Pancreas (tissue), 10 donors: ENCODE measurements around the gene SSX2IP. TPM values are rescaled to one million over a fixed set of nuclear protein-coding genes. Genes with fewer than 3 reads are reported as not detected.

Experiments used
- ATAC-seq, 4 donors: fragments of 200-7000 bp; cut with Tn5 transposase; one replicate each; pipeline versions ENCODE4 v1.8.0 to v1.9.1; 2020; ENCODE audit warnings: mild to moderate bottlenecking in 4 of 4, moderate library complexity in 4 of 4
- DNase-seq, 6 donors: peaks; one replicate each; pipeline ENCODE4 v3.0.0-alpha.2; 2020
- FAIRE-seq: peaks from 2 replicates; lab custom pipeline; 2012; peaks lifted over from hg19 to GRCh38; lab: Jason Lieb, UNC
- H3K27ac ChIP-seq, 4 donors: fragments of 200-600 bp; sonication (generic); 1 replicate in 3 of 4; 2 replicates in 1 of 4; pipeline versions ENCODE4 v1.5.0 to v1.8.0; 2020
- H3K27me3 ChIP-seq, 4 donors: fragments of 200-600 bp; one replicate each; pipeline ENCODE4 v1.8.0; 2021
- H3K36me3 ChIP-seq, 3 donors: fragments of 200-600 bp; sonication (generic) in 1 of 3; one replicate each; pipeline versions ENCODE4 v1.5.0 to v1.8.0; 2020 to 2021
- H3K4me1 ChIP-seq, 3 donors: fragments of 200-600 bp; one replicate each; pipeline ENCODE4 v1.8.0; 2021
- H3K4me3 ChIP-seq, 4 donors: fragments of 200-600 bp; sonication (generic) in 2 of 4; one replicate each; pipeline versions ENCODE4 v1.5.0 to v1.8.0; 2020 to 2021
- H3K9me3 ChIP-seq, 4 donors: fragments of 200-600 bp; one replicate each; pipeline ENCODE4 v1.8.0; 2021
- WGBS, 2 donors: extraction: QIAGEN DNeasy Blood & Tissue Kit; methylation state at CpG; one replicate each; pipeline ENCODE4 v1.1.7; 2013; 5-methylcytosine and 5-hydroxymethylcytosine counted together
- intact Hi-C, 3 donors: fragments of 100-400 bp; cut with DNase I; formaldehyde crosslinking; loops; one replicate each; pipeline versions ENCODE4 v1.11.1 to v1.14.2; 2022
- polyA plus RNA-seq, 2 donors: library from polyadenylated mRNA; stranded (reverse); fragments of 200-250 nt; gene quantifications; one replicate each; pipeline ENCODE4 v1.2.3, GENCODE V29; 2013
- total RNA-seq, 6 donors: library from RNA; stranded (reverse); fragmentation: NEBNext Ultra II Directional in 4 of 6; extraction: Animal tissue kit (Norgen Biotek cat#: 25700) in 4 of 6; gene quantifications; one replicate each; pipeline versions ENCODE4 v1.2.1 to v1.2.4, GENCODE V29; 2021 to 2023
- TF ChIP-seq, protein P1 (sequence below), 4 donors: fragments of 200-600 bp; sonication (generic) in 3 of 4; IDR thresholded peaks; one replicate each; pipeline versions ENCODE4 v1.5.0 to v1.8.0; 2021; ENCODE audit warnings: antibody characterized with exemption in 4 of 4
- donor health status: healthy with polysubstance abuse.
- donor health status: DM: no; HTN: no; CAD: no; lungs with moderate emphysema.
- donor health status: DM: no; HTN: no; CAD: no.
- donor health status: control.
- donor health status: control.
- donor health status: Bipolar disorder and iron deficiency.
- donor health status: DM: yes; HTN: yes; CAD: no.
- donor health status: DM: no; HTN: no; CAD: no.
- donor health status: DM: no; HTN: no; CAD: no.
- donor health status: DM: yes; HTN: yes; CAD: no.

Gene SSX2IP
- total and polyA plus RNA-seq, 8 donors, result 1.9 to 10.2 (median 5.3) TPM

GRCh38 chr1:84711869-84712268 is 21.6 kb upstream of the SSX2IP start:
- Histone ChIP-seq H3K9me3 (no peaks in the 10 kb centered on the region), H3K4me1 (no peaks in the 10 kb centered on the region), H3K36me3 (no peaks in the 10 kb centered on the region), H3K27ac (no peak overlapping the region), H3K27me3 (no peaks in the 10 kb centered on the region), H3K4me3 (no peak overlapping the region)
- DNase-seq, result no peak
- no peak for FAIRE-seq
- TF ChIP-seq, protein P1, sequence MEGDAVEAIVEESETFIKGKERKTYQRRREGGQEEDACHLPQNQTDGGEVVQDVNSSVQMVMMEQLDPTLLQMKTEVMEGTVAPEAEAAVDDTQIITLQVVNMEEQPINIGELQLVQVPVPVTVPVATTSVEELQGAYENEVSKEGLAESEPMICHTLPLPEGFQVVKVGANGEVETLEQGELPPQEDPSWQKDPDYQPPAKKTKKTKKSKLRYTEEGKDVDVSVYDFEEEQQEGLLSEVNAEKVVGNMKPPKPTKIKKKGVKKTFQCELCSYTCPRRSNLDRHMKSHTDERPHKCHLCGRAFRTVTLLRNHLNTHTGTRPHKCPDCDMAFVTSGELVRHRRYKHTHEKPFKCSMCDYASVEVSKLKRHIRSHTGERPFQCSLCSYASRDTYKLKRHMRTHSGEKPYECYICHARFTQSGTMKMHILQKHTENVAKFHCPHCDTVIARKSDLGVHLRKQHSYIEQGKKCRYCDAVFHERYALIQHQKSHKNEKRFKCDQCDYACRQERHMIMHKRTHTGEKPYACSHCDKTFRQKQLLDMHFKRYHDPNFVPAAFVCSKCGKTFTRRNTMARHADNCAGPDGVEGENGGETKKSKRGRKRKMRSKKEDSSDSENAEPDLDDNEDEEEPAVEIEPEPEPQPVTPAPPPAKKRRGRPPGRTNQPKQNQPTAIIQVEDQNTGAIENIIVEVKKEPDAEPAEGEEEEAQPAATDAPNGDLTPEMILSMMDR (IDR thresholded peaks at IDR 0.05), result no peak
- intact Hi-C loops, result no loop called here
- 86% methylated on average over 4 of the region's 4 CpGs for whole genome bisulfite sequencing, 2 donors
- no peak for ATAC-seq

DNA sequence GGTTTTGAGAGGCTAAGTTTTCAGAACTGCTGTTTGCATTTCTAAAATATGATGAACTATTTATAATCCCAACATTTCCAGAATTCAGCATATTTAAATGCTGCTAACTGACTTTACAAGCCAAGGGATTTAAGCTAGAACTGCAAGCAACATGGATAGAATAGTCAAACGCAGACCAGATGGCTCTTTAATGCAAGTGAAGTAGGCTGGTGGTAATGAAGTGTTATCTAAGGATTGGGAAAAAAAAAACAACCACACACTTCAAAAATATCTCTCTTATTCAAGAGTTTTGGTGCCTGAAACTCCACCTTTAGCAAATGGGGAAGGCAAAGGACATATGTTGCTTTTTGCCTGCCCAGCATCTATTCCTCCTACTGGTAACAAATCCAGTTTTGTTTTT is 20.9 kb upstream of the SSX2IP start:
- H3K27ac ChIP-seq, result no peak overlapping the region
- H3K4me1 ChIP-seq, result no peaks in the 10 kb centered on the region
- H3K9me3 ChIP-seq, result no peaks in the 10 kb centered on the region
- DNase-seq (no peak), FAIRE-seq (no peak), ATAC-seq (no peak)
- TF ChIP-seq, protein P1 (IDR thresholded peaks at IDR 0.05), result no peak
- 81 to 88% methylated on average over 1 of the region's 1 CpG for WGBS, 2 donors
- no peak overlapping the region for H3K4me3 ChIP-seq
- intact Hi-C loops, result no loop called here
- no peaks in the 10 kb centered on the region for H3K27me3 ChIP-seq
- no peaks in the 10 kb centered on the region for H3K36me3 ChIP-seq

- Histone ChIP-seq H3K4me1 (no peaks in the 10 kb centered on the region), H3K36me3 (no peaks in the 10 kb centered on the region), H3K9me3 (no peaks in the 10 kb centered on the region), H3K27ac (no peak overlapping the region), H3K4me3 (no peak overlapping the region), H3K27me3 (no peaks in the 10 kb centered on the region)
- intact Hi-C loops, result no loop called here
- 57 to 58% methylated on average over 1 of the region's 1 CpG for WGBS, 2 donors
- FAIRE-seq, result no peak
- no peak for DNase-seq
- ATAC-seq, result no peak
- TF ChIP-seq, protein P1 (IDR thresholded peaks at IDR 0.05), result no peak
Measured at GRCh38 chr1:84709131-84709530, 18.9 kb upstream of the SSX2IP start.

- H3K4me3 ChIP-seq, result no peak overlapping the region
- no peaks in the 10 kb centered on the region for H3K4me1 ChIP-seq
- FAIRE-seq, result no peak
- DNase-seq, result no peak
- no peak for ATAC-seq
- TF ChIP-seq, protein P1 (IDR thresholded peaks at IDR 0.05), result no peak
- H3K36me3 ChIP-seq, result no peaks in the 10 kb centered on the region
- no peaks in the 10 kb centered on the region for H3K27me3 ChIP-seq
- H3K9me3 ChIP-seq, result no peaks in the 10 kb centered on the region
- intact Hi-C loops, result no loop called here
- 86 to 88% methylated on average over 4 of the region's 4 CpGs for WGBS, 2 donors
- H3K27ac ChIP-seq, result no peak overlapping the region
Measured at GRCh38 chr1:84708031-84708430, 17.8 kb upstream of the SSX2IP start.

GRCh38 chr1:84705513-84705912 is 15.3 kb upstream of the SSX2IP start:
- ATAC-seq (no peak), FAIRE-seq (no peak), DNase-seq (no peak)
- Histone ChIP-seq H3K36me3 (no peaks in the 10 kb centered on the region), H3K4me1 (peaks cover 0 to 6% (median 0%) of the 10 kb centered on the region in 3 donors), H3K27me3 (no peaks in the 10 kb centered on the region), H3K4me3 (no peak overlapping the region), H3K27ac (no peak overlapping the region), H3K9me3 (no peaks in the 10 kb centered on the region)
- WGBS, 2 donors, result 52% methylated on average over 4 of the region's 4 CpGs
- TF ChIP-seq, protein P1 (IDR thresholded peaks at IDR 0.05), result no peak
- intact Hi-C loops, result no loop called here
